Skeletal muscle cell (primary cell): Measurements from ENCODE around the gene DUS4L.
"Not testable (repeated sequence)": the region's sequence is repeated elsewhere in the genome, so short reads cannot be mapped to it uniquely, and the experiment has no call there.

Experiments used
- DNase-seq: peaks from one replicate; pipeline ENCODE4 v3.0.0-alpha.2; 2010; ENCODE audit warnings: low read depth
- H3K4me3 ChIP-seq: 2 replicates; pipeline ENCODE4 v1.5.1; 2011; ENCODE audit warnings: low read depth, mild to moderate bottlenecking, control low read depth, low read length, moderate library complexity

The DUS4L gene

GRCh38 chr7:107563775-107564552, at the start of gene DUS4L, which contains the start of gene COG5:
DUS4L (plus strand) TSS chr7:107563971; CDS start chr7:107567071, 3,100 bp downstream.
COG5 (minus strand) TSS chr7:107563920; CDS start chr7:107563896, 24 bp downstream.
- DNase-seq = peak; percentile 36
- H3K4me3 ChIP-seq = peak within 1 kb of the TSS; percentile 96

GRCh38 chr7:107526672-107527071, 37.1 kb upstream of the DUS4L start:
- H3K4me3 ChIP-seq = no peak overlapping the region
- DNase-seq = no peak

- DNase-seq = no peak
- H3K4me3 ChIP-seq = no peak overlapping the region
Observed at GRCh38 chr7:107527196-107527595, 36.6 kb upstream of the DUS4L start.

- peak; percentile 24 for DNase-seq
- no peak overlapping the region for H3K4me3 ChIP-seq
Observed at GRCh38 chr7:107528461-107528860, 35.3 kb upstream of the DUS4L start.

GRCh38 chr7:107530751-107531150, 33.0 kb upstream of the DUS4L start:
- H3K4me3 ChIP-seq = no peak overlapping the region
- DNase-seq = no peak

GRCh38 chr7:107534139-107534538, 29.6 kb upstream of the DUS4L start:
- DNase-seq = no peak
- no peak overlapping the region for H3K4me3 ChIP-seq

- DNase-seq, H3K4me3 ChIP-seq: not testable (repeated sequence)
Observed at GRCh38 chr7:107537228-107537627, 26.5 kb upstream of the DUS4L start.

- no peak overlapping the region for H3K4me3 ChIP-seq
- DNase-seq = no peak
Observed at GRCh38 chr7:107538001-107538400, 25.8 kb upstream of the DUS4L start.

- no peak overlapping the region for H3K4me3 ChIP-seq
- no peak for DNase-seq
Observed at GRCh38 chr7:107543338-107543993, 20.3 kb upstream of the DUS4L start.

GRCh38 chr7:107544848-107545591, 18.8 kb upstream of the DUS4L start:
- H3K4me3 ChIP-seq = no peak overlapping the region
- no peak for DNase-seq

- DNase-seq = no peak
- H3K4me3 ChIP-seq = no peak overlapping the region
Observed at GRCh38 chr7:107551936-107552335, 11.8 kb upstream of the DUS4L start.

GRCh38 chr7:107555893-107556292, 7.9 kb upstream of the DUS4L start:
- H3K4me3 ChIP-seq = no peak overlapping the region
- no peak for DNase-seq

- H3K4me3 ChIP-seq = no peak overlapping the region
- no peak for DNase-seq
Observed at GRCh38 chr7:107559864-107560263, 3.9 kb upstream of the DUS4L start.

- DNase-seq = no peak
- no peak overlapping the region for H3K4me3 ChIP-seq
Observed at GRCh38 chr7:107560898-107561516, 2.8 kb upstream of the DUS4L start.

GRCh38 chr7:107563081-107563774, 543 bp upstream of the DUS4L start:
- no peak for DNase-seq
- peak overlapping the region; percentile 96 for H3K4me3 ChIP-seq

- DNase-seq = peak; percentile 54
- H3K4me3 ChIP-seq = peak overlapping the region; percentile 96
Observed at GRCh38 chr7:107564553-107565298, 955 bp downstream of the DUS4L start.

GRCh38 chr7:107570298-107570697, 6.5 kb downstream of the DUS4L start:
- H3K4me3 ChIP-seq = no peak overlapping the region
- DNase-seq = no peak

- H3K4me3 ChIP-seq = no peak overlapping the region
- no peak for DNase-seq
Observed at GRCh38 chr7:107573537-107573936, 9.8 kb downstream of the DUS4L start.

- no peak for DNase-seq
- peak overlapping the region; percentile 82 for H3K4me3 ChIP-seq
Observed at GRCh38 chr7:107579554-107579884, 15.7 kb downstream of the DUS4L start.
